GM13977 (cell line): ENCODE measurements around the gene RPS6KA3.

Experiments used
- DNase-seq: peaks from one replicate; pipeline ENCODE4 v3.0.0; 2012; ENCODE audit warnings: low spot score
- in situ Hi-C: fragments of 300-500 bp; cut with MboI; formaldehyde crosslinking; loops from one replicate; pipeline ENCODE4 v1.12.0; 2022; ENCODE audit warnings: low sequenced_read_pairs, low pct_unique_long_range_greater_than_20kb, mixed read lengths, inconsistent platforms; ENCODE audit not compliant: unreplicated experiment
- TF ChIP-seq, protein P1 (sequence below): IDR thresholded peaks from 2 replicates; pipeline ENCODE4 v1.5.1; 2012; ENCODE audit warnings: mild to moderate bottlenecking, control low read depth; ENCODE audit not compliant: insufficient read depth; ENCODE audit errors: extremely low read depth, missing control alignments

The RPS6KA3 gene

DNA sequence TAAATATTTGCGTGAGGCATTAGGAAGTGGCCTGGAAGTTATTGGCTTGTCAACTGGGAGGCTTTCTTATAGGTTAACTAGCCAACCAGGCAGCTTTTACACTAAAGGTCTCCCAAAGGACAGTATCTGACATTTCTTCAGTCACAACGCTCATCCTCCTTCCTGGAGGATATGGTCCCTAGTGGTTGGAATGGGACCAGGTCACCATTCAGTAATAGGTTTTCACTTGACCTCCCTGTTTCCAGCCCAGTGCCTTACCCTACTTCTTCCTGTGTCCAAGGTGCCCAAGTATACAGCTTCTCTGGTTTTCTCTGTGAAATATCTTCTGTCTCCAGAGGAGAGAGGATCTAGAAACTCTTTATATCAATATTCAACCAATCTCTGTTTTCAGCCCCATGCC, 38.5 kb downstream of the RPS6KA3 start:
- DNase-seq: no peak

DNA sequence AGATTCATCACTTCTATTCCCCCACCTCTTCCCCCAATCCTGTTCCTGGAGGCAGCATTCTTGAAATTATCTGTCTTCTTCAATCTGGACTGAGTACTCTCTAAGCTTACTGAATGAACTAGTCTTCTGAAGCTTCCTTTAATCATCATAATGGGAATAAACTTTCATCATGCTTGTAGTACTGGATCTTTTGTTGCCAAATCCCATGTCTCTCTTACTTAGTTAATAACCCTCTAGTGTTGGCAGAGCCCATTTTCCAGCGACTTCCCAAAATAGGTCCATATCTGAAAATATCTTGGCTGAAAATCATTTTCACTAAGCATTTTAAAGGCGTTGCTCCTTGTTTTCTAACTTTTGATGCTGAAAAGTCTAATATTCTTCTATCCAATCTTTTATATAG, 39.6 kb downstream of the RPS6KA3 start:
- in situ Hi-C loops: no loop called here
- TF ChIP-seq, protein P1, sequence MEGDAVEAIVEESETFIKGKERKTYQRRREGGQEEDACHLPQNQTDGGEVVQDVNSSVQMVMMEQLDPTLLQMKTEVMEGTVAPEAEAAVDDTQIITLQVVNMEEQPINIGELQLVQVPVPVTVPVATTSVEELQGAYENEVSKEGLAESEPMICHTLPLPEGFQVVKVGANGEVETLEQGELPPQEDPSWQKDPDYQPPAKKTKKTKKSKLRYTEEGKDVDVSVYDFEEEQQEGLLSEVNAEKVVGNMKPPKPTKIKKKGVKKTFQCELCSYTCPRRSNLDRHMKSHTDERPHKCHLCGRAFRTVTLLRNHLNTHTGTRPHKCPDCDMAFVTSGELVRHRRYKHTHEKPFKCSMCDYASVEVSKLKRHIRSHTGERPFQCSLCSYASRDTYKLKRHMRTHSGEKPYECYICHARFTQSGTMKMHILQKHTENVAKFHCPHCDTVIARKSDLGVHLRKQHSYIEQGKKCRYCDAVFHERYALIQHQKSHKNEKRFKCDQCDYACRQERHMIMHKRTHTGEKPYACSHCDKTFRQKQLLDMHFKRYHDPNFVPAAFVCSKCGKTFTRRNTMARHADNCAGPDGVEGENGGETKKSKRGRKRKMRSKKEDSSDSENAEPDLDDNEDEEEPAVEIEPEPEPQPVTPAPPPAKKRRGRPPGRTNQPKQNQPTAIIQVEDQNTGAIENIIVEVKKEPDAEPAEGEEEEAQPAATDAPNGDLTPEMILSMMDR: no peak
- no peak for DNase-seq

More for the DNA sequence above, 38.5 kb downstream of the RPS6KA3 start:
- TF ChIP-seq, protein P1: no peak
- in situ Hi-C loops: no loop called here

DNA sequence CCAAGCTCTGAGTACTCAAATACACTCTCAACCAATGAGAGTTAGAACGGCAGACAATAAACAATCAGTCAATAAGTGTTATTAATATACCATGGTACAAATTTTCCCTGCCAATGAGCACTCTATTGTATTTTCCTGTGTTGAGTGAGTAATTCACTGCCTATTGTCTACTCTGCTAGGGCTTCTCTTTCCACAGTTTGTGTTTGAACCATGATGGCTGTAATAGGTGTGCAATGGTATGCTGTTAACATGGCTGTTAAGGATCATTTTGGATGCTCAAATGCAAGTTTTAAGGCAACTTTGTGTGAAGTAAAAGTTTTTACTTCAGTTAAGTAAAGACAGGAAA, 41.2 kb downstream of the RPS6KA3 start:
- TF ChIP-seq, protein P1: no peak
- in situ Hi-C loops: no loop called here
- no peak for DNase-seq

DNA sequence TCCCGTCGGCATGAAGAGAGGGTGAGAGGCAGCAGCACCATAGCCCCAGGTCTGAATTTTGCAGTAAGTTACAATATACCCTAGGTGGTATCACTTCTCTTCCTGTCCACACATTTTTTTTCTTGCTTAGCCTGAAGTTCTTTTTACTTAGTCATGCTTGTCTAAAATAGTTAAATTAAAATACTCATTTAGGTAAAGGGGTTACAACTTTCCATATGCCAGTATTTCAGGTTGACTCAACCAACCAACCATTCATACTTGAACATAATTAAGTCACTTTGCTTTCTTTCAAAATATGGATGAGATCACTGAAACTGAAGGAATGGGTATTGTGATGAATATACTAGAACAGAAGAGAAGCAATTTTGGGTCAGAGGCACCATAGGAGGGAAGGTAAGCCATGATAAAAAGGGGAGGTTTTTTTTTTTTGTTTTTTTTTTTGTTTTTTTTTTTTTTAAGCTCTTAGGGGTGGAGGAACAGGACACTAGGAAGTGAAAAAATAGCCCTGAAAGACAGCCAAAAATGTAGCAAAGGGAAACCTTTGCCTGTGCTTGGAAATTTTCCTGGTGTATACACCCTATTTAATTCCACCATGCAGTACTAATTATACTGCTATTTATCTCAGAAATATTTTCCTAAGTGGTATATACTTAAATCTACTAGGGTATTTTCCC, 41.8 kb downstream of the RPS6KA3 start:
- DNase-seq: peak; percentile 21
- in situ Hi-C loops: no loop called here
- TF ChIP-seq, protein P1: peak; percentile 24

DNA sequence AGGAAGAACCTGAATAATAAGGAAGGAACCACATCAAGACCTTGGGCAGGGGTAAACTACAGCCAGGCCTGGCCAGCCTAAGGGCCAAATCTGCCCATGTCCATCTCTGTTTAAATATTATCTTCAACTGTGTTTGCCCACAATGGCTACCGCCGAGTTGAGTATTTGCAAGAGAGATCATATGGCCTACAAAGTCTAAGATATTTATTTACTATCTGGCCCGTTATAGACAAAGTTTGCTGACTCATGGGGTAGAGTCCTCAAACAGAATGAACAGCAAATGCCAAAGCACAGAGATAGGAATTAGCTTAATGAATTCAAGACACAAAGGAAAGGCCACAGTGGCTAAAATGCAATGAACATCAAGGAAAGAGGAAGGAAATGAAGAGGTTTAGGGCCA, 44.8 kb downstream of the RPS6KA3 start:
- TF ChIP-seq, protein P1: no peak
- in situ Hi-C loops: no loop called here

DNA sequence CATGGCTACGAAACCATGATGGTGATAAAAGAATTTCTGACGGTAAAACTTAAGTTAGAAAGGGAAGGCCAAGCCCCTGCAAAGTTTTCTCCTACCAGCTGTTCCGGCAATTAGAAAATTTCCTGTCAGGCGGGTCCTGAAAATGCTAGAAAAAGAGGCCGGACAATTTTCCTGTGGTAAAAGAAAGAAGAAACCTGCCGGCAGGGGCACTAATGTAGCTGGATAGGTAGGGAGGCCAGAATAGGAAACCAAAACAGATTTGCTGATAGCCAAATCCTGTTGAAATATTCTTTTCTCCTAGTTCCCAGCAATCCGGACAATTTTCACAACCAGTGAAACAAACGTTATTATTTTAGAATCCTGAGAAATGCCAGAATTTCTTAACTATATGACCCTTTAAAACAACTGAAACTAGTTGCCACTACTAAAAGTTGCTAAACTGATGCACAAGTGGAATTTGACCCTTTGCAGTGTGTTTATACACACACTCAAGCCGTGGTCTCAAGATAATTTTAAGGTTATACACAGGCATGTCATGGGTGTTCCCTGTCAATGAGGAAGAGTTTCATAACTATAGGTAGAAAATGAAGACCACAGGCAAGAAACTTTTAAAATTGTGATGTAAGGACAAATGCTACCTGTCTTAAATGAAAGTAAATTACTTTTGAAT, 47.7 kb downstream of the RPS6KA3 start:
- TF ChIP-seq, protein P1: no peak
- no peak for DNase-seq
- in situ Hi-C loops: no loop called here

More for the DNA sequence above, 44.8 kb downstream of the RPS6KA3 start:
- DNase-seq: no peak

DNA sequence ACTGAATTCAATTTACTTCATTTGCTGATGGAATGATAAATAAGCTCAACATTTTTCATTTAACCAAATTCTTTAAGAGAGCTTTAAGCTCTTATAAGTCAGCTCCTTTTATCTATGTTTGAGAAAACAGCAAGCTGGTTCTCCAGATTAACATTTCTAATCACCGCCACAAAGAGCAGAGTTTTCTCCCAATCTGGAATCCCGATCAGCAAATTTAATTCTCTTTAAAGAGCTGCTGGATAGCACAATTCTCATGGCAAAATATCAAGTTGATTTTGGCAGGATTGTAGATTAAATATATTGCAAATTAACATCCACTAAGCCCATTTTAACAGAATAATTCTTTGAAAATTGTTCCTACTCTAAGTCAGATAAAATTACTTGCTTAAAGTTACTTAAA, 48.8 kb downstream of the RPS6KA3 start:
- in situ Hi-C loops: no loop called here
- no peak for DNase-seq
- TF ChIP-seq, protein P1: no peak
